ES-I3 (cell line): ENCODE results near the gene HEATR5B.

Source experiments
- H3K36me3 ChIP-seq: 2 replicates; pipeline ENCODE4 v1.6.1; 2013; ENCODE audit warnings: mild to moderate bottlenecking, low read length, control low read depth, moderate library complexity; ENCODE audit not compliant: insufficient read depth
- H3K4me1 ChIP-seq: 2 replicates; pipeline ENCODE4 v1.6.1; 2013; ENCODE audit warnings: mild to moderate bottlenecking, control low read depth, low read length; ENCODE audit not compliant: insufficient read depth
- H3K9ac ChIP-seq: 2 replicates; pipeline ENCODE4 v1.6.1; 2013; ENCODE audit warnings: low read depth, mild to moderate bottlenecking, low read length, moderate library complexity
- H3K9me3 ChIP-seq: 2 replicates; pipeline ENCODE4 v1.6.1; 2013; ENCODE audit warnings: mild to moderate bottlenecking, low read length, moderate library complexity; ENCODE audit not compliant: control insufficient read depth, insufficient read depth

The HEATR5B gene

GRCh38 chr2:37083873-37084794, at the start of gene HEATR5B, which contains the start of gene GPATCH11:
Gene HEATR5B (minus strand): TSS chr2:37084372. CDS start chr2:37083414, 958 bp downstream.
Gene GPATCH11 (plus strand): TSS chr2:37084518. CDS start chr2:37088382, 3,864 bp downstream.
- Histone ChIP-seq H3K36me3 (peaks cover 2% of the 10 kb centered on the region), H3K9ac (peak within 1 kb of the TSS; percentile 94), H3K4me1 (no peaks in the 10 kb centered on the region), H3K9me3 (no peaks in the 10 kb centered on the region)

DNA sequence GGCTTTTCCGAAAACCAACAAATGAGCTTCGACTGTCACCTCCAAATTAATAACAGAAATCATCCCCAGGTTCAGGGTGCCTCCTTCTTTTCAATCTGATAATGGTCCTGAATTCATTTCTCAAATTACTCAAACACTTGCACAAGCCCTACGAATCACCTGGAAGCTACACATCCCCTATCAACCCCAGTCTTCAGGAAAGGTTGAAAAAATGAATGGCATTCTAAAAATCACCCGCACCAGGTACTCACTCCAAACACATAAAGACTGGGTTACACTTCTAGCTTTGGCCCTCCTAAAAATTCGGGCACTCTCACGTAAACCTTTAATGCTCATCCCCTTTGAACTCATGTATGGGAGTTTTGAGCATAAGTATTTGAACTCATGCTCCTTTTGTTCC, 48.7 kb upstream of the HEATR5B start:
- H3K9me3 ChIP-seq, result no peaks in the 10 kb centered on the region
- no peaks in the 10 kb centered on the region for H3K4me1 ChIP-seq
- H3K9ac ChIP-seq, result no peak overlapping the region
- H3K36me3 ChIP-seq, result peaks cover 6% of the 10 kb centered on the region; the same call in 1 of the 2 replicates

- Histone ChIP-seq H3K36me3 (no peaks in the 10 kb centered on the region), H3K9me3 (no peaks in the 10 kb centered on the region), H3K4me1 (no peaks in the 10 kb centered on the region)
Measured at GRCh38 chr2:37125416-37125815, 41.2 kb upstream of the HEATR5B start.

GRCh38 chr2:37119157-37119556, 35.0 kb upstream of the HEATR5B start:
- H3K9me3 ChIP-seq, result no peaks in the 10 kb centered on the region
- H3K36me3 ChIP-seq, result peaks cover 7% of the 10 kb centered on the region; the same call in 1 of the 2 replicates
- H3K4me1 ChIP-seq, result no peaks in the 10 kb centered on the region
- no peak overlapping the region for H3K9ac ChIP-seq

More at GRCh38 chr2:37125416-37125815, 41.2 kb upstream of the HEATR5B start:
- no peak overlapping the region for H3K9ac ChIP-seq

DNA sequence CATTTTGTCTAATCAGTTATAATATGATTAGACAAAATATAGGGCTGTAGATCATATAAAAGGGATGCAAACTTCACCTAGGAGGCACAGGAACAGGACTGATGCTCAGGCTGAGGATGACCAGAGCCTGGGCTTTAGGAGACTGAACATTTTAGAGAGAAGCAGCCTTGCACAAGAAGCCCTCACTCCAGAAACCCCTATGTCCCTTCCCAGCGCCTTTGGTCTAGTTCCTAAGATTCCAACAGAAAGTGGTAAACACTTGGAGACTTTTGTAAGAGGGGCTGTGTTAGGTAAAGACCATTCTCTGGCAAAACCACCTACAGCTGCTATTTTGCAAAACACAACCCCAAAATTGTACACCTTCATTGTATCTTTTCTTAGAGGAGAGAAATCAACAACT, 33.4 kb upstream of the HEATR5B start:
- Histone ChIP-seq H3K9ac (no peak overlapping the region), H3K36me3 (peaks cover 7% of the 10 kb centered on the region; the same call in 1 of the 2 replicates), H3K4me1 (no peaks in the 10 kb centered on the region), H3K9me3 (no peaks in the 10 kb centered on the region)

GRCh38 chr2:37111958-37112357, 27.8 kb upstream of the HEATR5B start:
- Histone ChIP-seq H3K9me3 (no peaks in the 10 kb centered on the region), H3K9ac (no peak overlapping the region), H3K36me3 (peaks cover 12% of the 10 kb centered on the region; the same call in 1 of the 2 replicates), H3K4me1 (no peaks in the 10 kb centered on the region)

DNA sequence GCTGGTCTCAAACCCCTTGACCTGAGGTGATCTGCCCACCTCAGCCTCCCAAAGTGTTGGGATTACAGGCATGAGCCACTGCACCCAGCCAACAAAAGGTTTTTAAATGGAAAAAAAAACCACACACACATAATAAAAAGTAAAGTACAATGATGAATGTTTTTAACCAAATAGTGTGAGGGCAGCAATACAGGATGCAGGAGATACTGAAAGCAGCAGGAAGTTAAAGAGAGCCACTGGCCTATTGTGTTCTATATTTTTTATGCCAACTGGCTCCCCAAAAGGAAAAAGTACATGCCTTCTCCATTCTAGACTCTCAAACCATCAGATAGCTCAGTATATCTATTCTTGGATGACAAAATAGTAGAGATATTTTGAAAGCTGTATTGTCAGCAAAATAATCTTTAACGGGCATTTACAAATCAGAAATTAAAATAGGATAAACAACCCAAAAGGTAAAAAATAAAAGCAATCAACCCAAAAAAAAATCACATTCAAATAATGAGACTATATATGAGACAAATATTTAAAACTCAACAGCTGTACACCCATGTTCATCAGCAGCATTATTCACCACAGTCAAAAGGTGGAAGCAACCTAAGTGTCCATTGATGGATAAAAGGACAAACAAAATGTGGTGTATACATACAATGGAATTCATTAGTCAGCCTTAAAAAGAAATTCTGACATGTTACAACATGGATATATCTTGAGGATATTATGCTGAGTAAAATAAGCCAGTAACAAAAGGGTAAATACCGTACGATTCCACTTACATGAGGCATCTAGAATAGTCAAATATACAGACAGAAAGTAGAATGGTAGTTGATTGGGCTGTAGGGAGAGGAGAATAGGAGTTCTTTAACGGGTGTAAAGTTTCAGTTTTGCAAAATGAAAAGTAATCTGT, 26.4 kb upstream of the HEATR5B start:
- Histone ChIP-seq H3K9me3 (no peaks in the 10 kb centered on the region), H3K4me1 (peaks cover 7% of the 10 kb centered on the region; the same call in 1 of the 2 replicates), H3K9ac (no peak overlapping the region), H3K36me3 (peaks cover 12% of the 10 kb centered on the region; the same call in 1 of the 2 replicates)

GRCh38 chr2:37109523-37109922, 25.4 kb upstream of the HEATR5B start:
- H3K4me1 ChIP-seq, result peaks cover 10% of the 10 kb centered on the region; the same call in 1 of the 2 replicates
- H3K36me3 ChIP-seq, result peaks cover 12% of the 10 kb centered on the region; the same call in 1 of the 2 replicates
- H3K9me3 ChIP-seq, result no peaks in the 10 kb centered on the region
- H3K9ac ChIP-seq, result no peak overlapping the region

DNA sequence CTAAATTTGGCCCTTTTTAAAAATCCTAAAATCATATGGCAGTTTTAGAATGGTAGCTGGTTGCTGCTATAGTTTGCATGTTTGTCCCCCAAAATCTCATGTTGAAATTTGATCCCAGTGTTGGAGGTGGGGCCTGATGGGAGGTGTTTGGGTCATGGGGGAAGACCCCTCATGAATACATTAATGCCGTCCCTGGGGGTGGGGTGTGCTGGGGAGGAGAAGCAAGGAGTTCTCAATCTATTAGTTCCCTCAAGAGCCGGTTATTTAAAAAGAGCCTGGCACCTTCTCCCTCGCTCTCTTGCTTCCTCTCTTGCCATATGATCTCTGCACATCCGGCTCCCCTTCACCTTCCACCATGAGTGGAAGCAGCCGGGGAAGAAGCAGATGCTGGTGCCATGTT, 21.0 kb upstream of the HEATR5B start:
- peaks cover 10% of the 10 kb centered on the region; the same call in 1 of the 2 replicates for H3K4me1 ChIP-seq
- H3K36me3 ChIP-seq, result peaks cover 12% of the 10 kb centered on the region; the same call in 1 of the 2 replicates
- H3K9me3 ChIP-seq, result no peaks in the 10 kb centered on the region
- no peak overlapping the region for H3K9ac ChIP-seq

- peaks cover 12% of the 10 kb centered on the region; the same call in 1 of the 2 replicates for H3K36me3 ChIP-seq
Measured at GRCh38 chr2:37104178-37104577, 20.0 kb upstream of the HEATR5B start.

GRCh38 chr2:37102588-37102987, 18.4 kb upstream of the HEATR5B start:
- H3K9ac ChIP-seq, result no peak overlapping the region
- 0 out of 2 replicates have a peak, but pooled peaks cover 5% of the 10 kb centered on the region for H3K36me3 ChIP-seq
- H3K4me1 ChIP-seq, result peaks cover 10% of the 10 kb centered on the region; the same call in 1 of the 2 replicates
- no peaks in the 10 kb centered on the region for H3K9me3 ChIP-seq

More at GRCh38 chr2:37104178-37104577, 20.0 kb upstream of the HEATR5B start:
- H3K9ac ChIP-seq, result no peak overlapping the region
- H3K4me1 ChIP-seq, result peaks cover 10% of the 10 kb centered on the region; the same call in 1 of the 2 replicates
- H3K9me3 ChIP-seq, result no peaks in the 10 kb centered on the region

- H3K9ac ChIP-seq, result no peak overlapping the region
- no peaks in the 10 kb centered on the region for H3K36me3 ChIP-seq
- no peaks in the 10 kb centered on the region; the same call in 1 of the 2 replicates for H3K4me1 ChIP-seq
- no peaks in the 10 kb centered on the region for H3K9me3 ChIP-seq
Measured at GRCh38 chr2:37100054-37100453, 15.9 kb upstream of the HEATR5B start.

GRCh38 chr2:37098416-37099118, 14.4 kb upstream of the HEATR5B start:
- Histone ChIP-seq H3K36me3 (peaks cover 3% of the 10 kb centered on the region; the same call in 1 of the 2 replicates), H3K9ac (no peak overlapping the region), H3K4me1 (no peaks in the 10 kb centered on the region), H3K9me3 (no peaks in the 10 kb centered on the region)
